GM12878 (cell line): ENCODE measurements around the gene MORC1. TPM values are rescaled to one million over a fixed set of nuclear protein-coding genes. Genes with fewer than 3 reads are reported as not detected.

ENCODE experiments used
- ATAC-seq: fragments of 200-7000 bp; cut with Tn5 transposase; 3 replicates; pipeline ENCODE4 v1.9.1; 2020; ENCODE audit warnings: mild to moderate bottlenecking, moderate library complexity
- BruUV-seq: library from RNA; stranded (reverse); fragments of 400-500 nt; replicated peaks from 2 replicates; lab custom pipeline; 2021; lab: Mats Ljungman, UMichigan
- CTCF ChIA-PET: fragments of 300-600 bp; sonication (Branson Sonifier 250); formaldehyde crosslinking; extraction: SDS; loops from one replicate; lab custom pipeline; 2021; ENCODE audit warnings: inconsistent platforms; lab: Yijun Ruan, JAX
- POLR2A ChIA-PET: fragments of 350-600 bp; formaldehyde crosslinking; extraction: SDS; loops from one replicate; lab custom pipeline; 2021; ENCODE audit warnings: inconsistent platforms; lab: Charles Lee
- RAD21 ChIA-PET: fragments of 300-600 bp; sonication (Branson Sonifier 250); formaldehyde crosslinking; loops from one replicate; lab custom pipeline; 2023; ENCODE audit warnings: antibody characterized with exemption; ENCODE audit not compliant: unreplicated experiment; lab: Charles Lee
- SMC1A ChIA-PET: fragments of 300-600 bp; sonication (Branson Sonifier 250); formaldehyde crosslinking; loops from one replicate; lab custom pipeline; 2023; ENCODE audit not compliant: unreplicated experiment, uncharacterized antibody; lab: Charles Lee
- DNase-seq: peaks from one replicate; pipeline ENCODE4 v3.0.0-alpha.2; 2011; ENCODE audit warnings: low read depth, low spot score
- FAIRE-seq: peaks from 3 replicates; lab custom pipeline; 2011; peaks lifted over from hg19 to GRCh38; lab: Jason Lieb, UNC
- H2AFZ ChIP-seq: 2 replicates; pipeline ENCODE4 v1.6.0; 2011; ENCODE audit warnings: low read depth, low read length, control low read depth; ENCODE audit not compliant: control insufficient read depth
- H3K27ac ChIP-seq: 2 replicates; pipeline ENCODE4 v1.5.1; 2011; ENCODE audit warnings: control low read depth; ENCODE audit not compliant: control insufficient read depth, insufficient read depth
- H3K27me3 ChIP-seq, 2 experiments: replicated peaks in 1 of 2; 2 replicates each; pipeline versions ENCODE4 v1.6.0 to v1.6.1; 2011; ENCODE audit warnings: low read length in 1 of 2; ENCODE audit not compliant: control insufficient read depth in 2 of 2, insufficient read depth in 2 of 2
- H3K36me3 ChIP-seq, 2 experiments: 2 replicates each; pipeline ENCODE4 v1.5.1; 2011; ENCODE audit warnings: low read length in 1 of 2; ENCODE audit not compliant: control insufficient read depth in 2 of 2, insufficient read depth in 2 of 2
- H3K4me1 ChIP-seq: 2 replicates; pipeline ENCODE4 v1.6.1; 2011; ENCODE audit warnings: mild to moderate bottlenecking, low read length, moderate library complexity, mixed read lengths; ENCODE audit not compliant: control insufficient read depth, insufficient read depth
- H3K4me2 ChIP-seq: 2 replicates; pipeline ENCODE4 v1.6.0; 2011; ENCODE audit warnings: control low read depth; ENCODE audit not compliant: control insufficient read depth, insufficient read depth
- H3K4me3 ChIP-seq: fragments of 200-600 bp; sonication (generic); 2 replicates; pipeline ENCODE4 v1.5.1; 2016
- H3K79me2 ChIP-seq: 2 replicates; pipeline ENCODE4 v1.6.0; 2011; ENCODE audit warnings: low read length; ENCODE audit not compliant: control insufficient read depth, insufficient read depth
- H3K9ac ChIP-seq: 2 replicates; pipeline ENCODE4 v1.8.0; 2011; ENCODE audit warnings: low read length, control low read depth, mixed read lengths; ENCODE audit not compliant: control insufficient read depth, insufficient read depth
- H3K9me3 ChIP-seq: replicated peaks from 3 replicates; pipeline ENCODE4 v1.5.1; 2011; ENCODE audit warnings: mild to moderate bottlenecking, low read length; ENCODE audit not compliant: control insufficient read depth, insufficient read depth
- H4K20me1 ChIP-seq: 2 replicates; pipeline ENCODE4 v1.6.0; 2011; ENCODE audit not compliant: control insufficient read depth, insufficient read depth
- BMI1 ChIP-seq: fragments of 450-650 bp; IDR thresholded peaks from 2 replicates; pipeline ENCODE4 v1.6.1; 2016; ENCODE audit warnings: mild to moderate bottlenecking, moderate library complexity, borderline replicate concordance
- CTCF ChIP-seq, 3 experiments: IDR thresholded peaks in 2 of 3; conservative IDR thresholded peaks in 1 of 3; 2 replicates each; pipeline ENCODE4 v1.5.1; 2011; ENCODE audit warnings: low read depth in 3 of 3, low read length in 3 of 3, mild to moderate bottlenecking in 3 of 3, control low read depth in 2 of 3, moderate library complexity in 2 of 3, inconsistent platforms in 1 of 3, mixed read lengths in 1 of 3; ENCODE audit not compliant: control insufficient read depth in 2 of 3, insufficient read depth in 1 of 3; ENCODE audit errors: extremely low read depth in 1 of 3
- RAD21 ChIP-seq: IDR thresholded peaks from 2 replicates; pipeline ENCODE4 v1.6.1; 2011; ENCODE audit warnings: mild to moderate bottlenecking, low read depth, low read length, moderate library complexity; ENCODE audit not compliant: insufficient read depth
- RELB ChIP-seq: fragments of 450-650 bp; IDR thresholded peaks from 2 replicates; pipeline ENCODE4 v1.6.1; 2017; ENCODE audit warnings: low read depth, mild to moderate bottlenecking, moderate library complexity
- WGBS: methylation state at CpG from one replicate; pipeline ENCODE4 v1.1.6; 2016; ENCODE audit warnings: low lambda C conversion rate; ENCODE audit not compliant: insufficient replicate concordance, insufficient coverage; ENCODE audit errors: missing lambda C conversion rate; 5-methylcytosine and 5-hydroxymethylcytosine counted together
- in situ Hi-C: fragments of 300-500 bp; cut with MboI; formaldehyde crosslinking; loops from 9 replicates; pipeline ENCODE4 v1.14.3; 2018; ENCODE audit warnings: mixed read lengths
- intact Hi-C: fragments of 100-400 bp; cut with micrococcal nuclease; formaldehyde crosslinking; loops from one replicate; pipeline ENCODE4 v1.14.2; 2022; ENCODE audit not compliant: unreplicated experiment
- polyA plus RNA-seq, 11 experiments: library from polyadenylated mRNA; depleted of rRNA in 4 of 11; unstranded in 6 of 11; stranded (reverse) in 5 of 11; fragments of >200 nt; fragmentation: Nextera tagmentation in 4 of 11; fragmentation: Illumina TruSeq in 1 of 11; extraction: Ambion mirVana in 4 of 11; extraction: Trizol in 1 of 11; gene quantifications; 1 replicate in 1 of 11; 2 replicates in 10 of 11; pipeline versions ENCODE4 v1.2.1 to v1.2.3, GENCODE V29; 2011 to 2016; ENCODE audit warnings: inconsistent platforms in 2 of 11, missing spikeins in 2 of 11, low read depth in 1 of 11
- total RNA-seq, 4 experiments: library from RNA; depleted of rRNA in 3 of 4; stranded (reverse); fragments of >200 nt in 3 of 4; fragmentation: Illumina TruSeq in 1 of 4; extraction: Trizol in 1 of 4; gene quantifications; 2 replicates each; pipeline versions ENCODE4 v1.2.1 to v1.2.3, GENCODE V29; 2013 to 2021
- TF ChIP-seq, protein P1 (sequence below): fragments of 450-650 bp; conservative IDR thresholded peaks from 2 replicates; pipeline ENCODE4 v1.6.1; 2017; ENCODE audit warnings: mild to moderate bottlenecking, moderate library complexity

The MORC1 gene
- total and polyA plus RNA-seq, 10 of the 15 experiments (the other 5 are each of a cell fraction or from before 2014, with no cell fraction given), result 0.18 TPM; not detected in 9

DNA sequence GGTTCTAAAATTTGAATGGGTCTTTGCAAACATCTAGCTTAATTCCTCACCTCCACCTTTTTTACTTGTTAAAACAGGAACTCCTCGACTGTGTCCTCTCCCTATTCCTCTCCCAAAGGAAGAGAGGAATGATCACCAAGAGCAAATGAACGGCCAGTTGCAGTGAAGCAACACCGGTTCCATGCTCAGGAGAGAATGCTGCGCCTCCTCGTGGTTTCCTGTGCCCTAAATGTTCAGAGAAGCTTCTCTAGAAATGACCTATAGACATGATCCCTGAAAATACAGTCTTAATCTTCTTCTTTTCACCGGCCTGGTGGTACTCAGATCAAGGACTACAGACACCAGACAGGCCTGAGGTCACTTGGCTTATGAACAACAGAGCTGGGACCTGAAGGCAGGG is 99.1 kb downstream of the MORC1 start:
- FAIRE-seq (no peak), DNase-seq (no peak), ATAC-seq (0 out of 3 replicates have a peak, but pooled peaks have one; percentile 38)
- ChIA-PET SMC1A (interaction anchor here (1.0 to 1.8 kb wide), 5 partner anchors 25 to 120 kb away, joined by 3 to 8 read pairs (median 4); no protein-coding TSS in a partner anchor), POLR2A (no interaction called here), CTCF (interaction anchor here (0.7 to 2.2 kb wide), 13 partner anchors 13 to 533 kb away, joined by 3 to 16 read pairs (median 3); no protein-coding TSS in a partner anchor), RAD21 (interaction anchor here (0.6 to 1.3 kb wide), 4 partner anchors 62 to 539 kb away, joined by 3 to 4 read pairs (median 3); no protein-coding TSS in a partner anchor)
- H3K79me2 ChIP-seq, result no peaks in the 10 kb centered on the region
- in situ Hi-C loops (no loop called here), intact Hi-C loops (loop anchor here (2.0 kb wide), 1 partner anchor 356 kb away; no protein-coding TSS in a partner anchor)
- H3K4me2 ChIP-seq, result no peak overlapping the region
- no peak overlapping the region for H2AFZ ChIP-seq
- H3K36me3 ChIP-seq, result no peaks in the 10 kb centered on the region
- no peaks in the 10 kb centered on the region for H3K9me3 ChIP-seq
- no peak overlapping the region for H3K9ac ChIP-seq
- no peaks in the 10 kb centered on the region for H4K20me1 ChIP-seq
- BruUV-seq, result no TSS peak
- no peaks in the 10 kb centered on the region for H3K27me3 ChIP-seq
- TF ChIP-seq RAD21 (peak; percentile 16; the same call in 1 of the 2 replicates), RELB (no peak), CTCF (IDR thresholded peaks at IDR 0.05 in 2 of 3, conservative IDR thresholded peaks at IDR 0.05 in 1 of 3; ENCODE audit: control insufficient read depth in 2 of 3, extremely low read depth in 1 of 3, insufficient read depth in 1 of 3, low read depth in 3 of 3, low read length in 3 of 3) (peak; percentile 8 to 29 (median 10); a peak in 2 of 6 replicates), BMI1 (no peak)
- TF ChIP-seq, protein P1, sequence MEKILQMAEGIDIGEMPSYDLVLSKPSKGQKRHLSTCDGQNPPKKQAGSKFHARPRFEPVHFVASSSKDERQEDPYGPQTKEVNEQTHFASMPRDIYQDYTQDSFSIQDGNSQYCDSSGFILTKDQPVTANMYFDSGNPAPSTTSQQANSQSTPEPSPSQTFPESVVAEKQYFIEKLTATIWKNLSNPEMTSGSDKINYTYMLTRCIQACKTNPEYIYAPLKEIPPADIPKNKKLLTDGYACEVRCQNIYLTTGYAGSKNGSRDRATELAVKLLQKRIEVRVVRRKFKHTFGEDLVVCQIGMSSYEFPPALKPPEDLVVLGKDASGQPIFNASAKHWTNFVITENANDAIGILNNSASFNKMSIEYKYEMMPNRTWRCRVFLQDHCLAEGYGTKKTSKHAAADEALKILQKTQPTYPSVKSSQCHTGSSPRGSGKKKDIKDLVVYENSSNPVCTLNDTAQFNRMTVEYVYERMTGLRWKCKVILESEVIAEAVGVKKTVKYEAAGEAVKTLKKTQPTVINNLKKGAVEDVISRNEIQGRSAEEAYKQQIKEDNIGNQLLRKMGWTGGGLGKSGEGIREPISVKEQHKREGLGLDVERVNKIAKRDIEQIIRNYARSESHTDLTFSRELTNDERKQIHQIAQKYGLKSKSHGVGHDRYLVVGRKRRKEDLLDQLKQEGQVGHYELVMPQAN, result no peak
- H3K27ac ChIP-seq, result no peak overlapping the region
- 20% methylated on average over 6 of the region's 6 CpGs for WGBS
- H3K4me3 ChIP-seq, result no peak overlapping the region
- no peaks in the 10 kb centered on the region for H3K4me1 ChIP-seq
